CD4-positive, alpha-beta T cell treated with Interleukin-1 beta for 1 hour (primary cell): ENCODE measurements around the gene BTNL8.

Source experiments
- DNase-seq, 2 donors: peaks; one replicate each; pipeline ENCODE4 v3.0.0-alpha.2; 2020 to 2022

BTNL8 gene, protein sequence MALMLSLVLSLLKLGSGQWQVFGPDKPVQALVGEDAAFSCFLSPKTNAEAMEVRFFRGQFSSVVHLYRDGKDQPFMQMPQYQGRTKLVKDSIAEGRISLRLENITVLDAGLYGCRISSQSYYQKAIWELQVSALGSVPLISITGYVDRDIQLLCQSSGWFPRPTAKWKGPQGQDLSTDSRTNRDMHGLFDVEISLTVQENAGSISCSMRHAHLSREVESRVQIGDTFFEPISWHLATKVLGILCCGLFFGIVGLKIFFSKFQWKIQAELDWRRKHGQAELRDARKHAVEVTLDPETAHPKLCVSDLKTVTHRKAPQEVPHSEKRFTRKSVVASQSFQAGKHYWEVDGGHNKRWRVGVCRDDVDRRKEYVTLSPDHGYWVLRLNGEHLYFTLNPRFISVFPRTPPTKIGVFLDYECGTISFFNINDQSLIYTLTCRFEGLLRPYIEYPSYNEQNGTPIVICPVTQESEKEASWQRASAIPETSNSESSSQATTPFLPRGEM

DNA sequence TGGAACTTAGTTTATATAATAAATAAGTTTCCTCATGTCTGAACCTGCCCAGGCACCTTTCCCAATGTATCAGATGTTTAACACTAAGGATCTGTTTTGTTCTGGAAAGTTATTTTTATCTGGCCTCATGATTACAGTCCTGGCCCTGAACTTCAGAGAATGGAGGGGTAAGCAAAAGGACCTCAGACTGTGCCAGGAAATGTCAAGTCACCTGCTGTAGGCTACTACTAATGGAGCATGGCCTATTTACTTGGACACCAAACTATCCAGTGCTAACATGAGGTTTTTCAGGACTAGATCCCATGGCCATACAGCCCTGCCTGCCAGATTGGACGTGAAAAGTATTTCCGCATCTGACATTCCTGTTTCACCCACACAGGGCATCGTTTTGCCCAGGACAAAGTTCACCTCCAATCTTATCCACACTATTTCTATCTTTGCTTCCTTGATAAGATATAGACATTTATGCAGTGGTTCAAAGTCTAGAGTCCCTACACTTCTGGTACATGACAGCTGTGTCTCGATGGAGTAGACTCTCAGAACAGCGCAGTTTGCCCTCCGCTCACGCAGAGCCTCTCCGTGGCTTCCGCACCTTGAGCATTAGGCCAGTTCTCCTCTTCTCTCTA is at the start of gene BTNL8:
Gene BTNL8 (plus strand): TSS at position 539 of the 626 bp plus-strand sequence. CDS start 152 bp downstream, outside the sequence.
- no peak for DNase-seq

- no peak for DNase-seq
Observed at GRCh38 chr5:180849827-180850226, 49.1 kb upstream of the BTNL8 start.

DNA sequence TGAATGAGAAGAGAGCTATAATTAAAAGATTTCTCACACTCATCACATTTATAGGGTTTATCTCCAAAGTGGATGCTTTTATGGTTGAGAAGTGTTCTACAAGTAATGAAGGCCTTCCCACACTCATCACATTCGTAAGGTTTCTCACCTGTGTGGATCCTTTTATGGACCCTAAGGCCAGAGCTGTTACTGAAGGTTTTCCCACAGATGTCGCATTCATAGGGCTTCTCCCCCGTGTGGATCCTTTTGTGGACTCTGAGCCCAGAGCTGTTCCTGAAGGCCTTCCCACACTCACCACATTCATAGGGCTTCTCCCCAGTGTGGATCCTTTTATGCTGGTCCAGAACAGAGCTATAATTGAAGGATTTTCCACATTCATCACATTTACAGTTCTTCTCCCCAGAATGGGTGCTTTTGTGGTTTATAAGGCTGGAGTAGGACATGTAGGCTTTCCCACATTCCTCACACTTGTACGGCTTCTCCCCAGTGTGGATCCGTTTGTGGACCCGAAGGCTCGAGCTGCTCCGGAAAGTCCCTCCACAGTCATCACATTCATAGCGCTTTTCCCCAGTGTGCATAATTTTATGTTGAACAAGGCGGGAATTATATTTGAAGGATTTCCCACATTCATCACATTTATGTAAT is 48.4 kb upstream of the BTNL8 start:
- DNase-seq, result no peak

DNA sequence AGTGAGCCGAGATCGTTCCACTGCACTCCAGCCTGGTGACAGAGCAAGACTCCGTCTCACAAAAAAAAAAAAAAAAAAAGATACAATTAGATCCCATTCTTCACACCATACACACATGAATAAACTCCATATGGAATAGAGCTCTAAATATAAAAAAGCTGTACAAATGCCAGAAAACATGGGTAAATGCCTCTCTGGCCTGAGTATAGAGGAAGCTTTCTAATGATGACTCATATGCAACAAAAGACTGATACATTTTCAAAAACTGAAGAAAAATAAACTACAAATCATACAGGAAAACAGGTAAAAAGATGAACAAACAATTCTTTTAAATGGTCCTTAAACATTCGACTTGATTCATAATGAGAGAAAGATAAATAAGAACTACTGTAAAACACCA is 46.5 kb upstream of the BTNL8 start:
- DNase-seq, result no peak

DNA sequence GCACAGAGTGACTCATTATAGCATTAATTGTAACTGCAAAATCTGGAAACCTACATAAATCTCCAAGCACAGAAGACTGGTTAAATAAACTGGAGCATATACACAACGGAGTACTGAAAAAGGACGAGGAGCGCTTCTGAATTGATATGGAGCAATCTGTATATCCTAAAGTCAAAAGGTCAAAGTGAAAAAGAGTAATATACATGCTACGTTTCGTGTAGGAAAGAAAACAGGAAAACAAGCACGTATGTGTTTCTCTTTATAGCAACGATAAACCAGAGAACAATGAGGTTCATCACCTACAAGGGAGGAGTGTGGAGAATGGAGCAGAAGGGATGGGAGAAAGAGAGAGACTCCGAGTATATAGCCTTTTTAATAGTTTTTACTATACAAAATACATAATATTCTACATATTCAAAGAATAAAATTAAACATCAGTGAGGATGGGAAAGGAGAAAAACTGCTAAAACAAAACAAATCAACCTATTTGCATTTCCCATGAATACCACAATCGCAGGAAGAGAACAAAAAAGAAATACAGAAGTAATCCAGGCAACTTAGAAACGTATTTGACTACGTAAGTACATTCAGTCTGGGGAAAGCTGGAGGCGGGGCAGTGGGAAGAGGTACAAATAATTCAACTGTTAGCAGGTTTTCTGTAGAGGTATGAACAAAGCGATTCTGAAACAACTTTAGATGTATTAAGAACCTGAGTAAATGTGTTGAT is 45.7 kb upstream of the BTNL8 start:
- no peak for DNase-seq

- DNase-seq, result no peak
Observed at GRCh38 chr5:180853848-180854176, 45.1 kb upstream of the BTNL8 start.

- DNase-seq, result no peak
Observed at GRCh38 chr5:180858586-180858985, 40.4 kb upstream of the BTNL8 start.

DNA sequence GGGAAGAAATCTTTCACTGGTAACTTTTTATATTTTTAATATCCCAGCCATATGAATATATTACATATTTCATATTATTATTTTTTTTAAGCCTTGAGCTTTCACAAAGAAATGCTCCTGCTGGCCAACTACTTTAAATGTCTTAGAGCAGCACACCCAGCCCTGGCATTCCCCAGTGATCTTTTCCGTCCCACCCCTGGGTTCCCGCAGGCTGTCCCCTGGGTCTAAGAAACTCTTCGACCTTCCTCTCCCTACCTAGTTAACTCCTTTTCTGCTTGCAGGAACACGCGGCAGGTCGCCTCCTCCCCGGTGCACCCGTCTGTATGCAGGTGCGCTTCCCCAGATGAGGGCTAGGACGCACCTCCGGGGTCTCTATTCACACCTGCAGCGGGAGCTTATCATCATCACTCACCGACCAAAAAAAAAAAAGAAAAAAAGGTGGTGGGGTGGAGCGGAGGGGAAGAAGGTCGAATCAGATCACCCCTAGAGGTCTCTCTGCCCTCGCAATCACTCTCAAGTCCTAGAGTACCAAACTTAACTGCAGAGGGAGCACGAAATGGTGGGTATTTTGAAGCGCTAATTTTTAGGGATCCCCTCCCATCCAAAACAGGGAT is 38.6 kb upstream of the BTNL8 start:
- DNase-seq, result peak; percentile 66 to 70

DNA sequence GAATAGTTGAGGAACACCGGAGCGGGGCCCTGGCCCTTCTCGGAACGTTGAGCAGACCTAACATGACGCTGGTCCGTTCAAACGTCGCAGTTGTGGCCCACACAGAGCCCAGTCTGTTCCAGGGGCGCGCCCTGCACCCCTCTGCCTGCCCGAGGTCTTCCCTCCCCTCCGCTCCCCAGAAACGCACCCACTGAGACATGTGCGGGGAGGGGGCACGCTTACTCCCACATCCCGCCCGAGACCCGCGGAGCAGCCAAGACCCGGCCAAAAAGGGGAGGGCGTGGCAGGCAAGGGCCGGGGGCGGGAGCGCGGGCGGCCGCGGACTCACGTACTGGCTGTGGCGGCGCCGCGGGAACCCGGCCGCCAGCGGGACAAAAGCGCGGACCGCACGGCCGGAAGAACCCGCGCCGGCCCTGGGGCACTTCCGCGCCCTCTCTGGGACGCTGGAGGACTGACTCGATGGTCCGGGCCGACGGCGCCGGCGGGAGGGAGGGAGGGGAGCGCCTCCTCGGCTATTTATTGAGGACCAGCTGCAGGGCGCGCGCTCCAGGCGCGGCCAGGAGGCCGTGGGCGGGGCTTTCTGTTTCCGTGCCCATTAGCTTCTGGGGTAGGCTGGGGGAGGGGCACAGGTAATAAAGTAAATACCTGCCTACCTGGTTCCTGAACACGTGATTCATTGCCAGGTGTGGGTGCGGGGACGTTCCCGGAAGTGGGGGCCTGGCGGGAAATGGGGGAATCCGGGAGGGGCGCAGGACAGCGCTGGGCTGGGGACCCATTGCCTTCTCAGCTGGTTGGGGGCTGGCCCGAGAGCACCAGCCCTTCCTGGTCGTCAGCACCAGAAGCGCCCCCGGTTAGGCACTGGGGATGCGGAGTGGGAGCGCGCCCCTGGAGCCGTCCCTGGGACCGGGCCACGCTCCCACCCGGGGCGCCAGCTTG is 37.8 kb upstream of the BTNL8 start, which contains the start of gene ZFP62:
Gene ZFP62 (minus strand): TSS at position 390 of the 936 bp plus-strand sequence. CDS start 57 bp downstream, at position 333.
- peak; percentile 91 to 92 for DNase-seq

GRCh38 chr5:180862645-180863044 is 36.3 kb upstream of the BTNL8 start:
- DNase-seq, result no peak

DNA sequence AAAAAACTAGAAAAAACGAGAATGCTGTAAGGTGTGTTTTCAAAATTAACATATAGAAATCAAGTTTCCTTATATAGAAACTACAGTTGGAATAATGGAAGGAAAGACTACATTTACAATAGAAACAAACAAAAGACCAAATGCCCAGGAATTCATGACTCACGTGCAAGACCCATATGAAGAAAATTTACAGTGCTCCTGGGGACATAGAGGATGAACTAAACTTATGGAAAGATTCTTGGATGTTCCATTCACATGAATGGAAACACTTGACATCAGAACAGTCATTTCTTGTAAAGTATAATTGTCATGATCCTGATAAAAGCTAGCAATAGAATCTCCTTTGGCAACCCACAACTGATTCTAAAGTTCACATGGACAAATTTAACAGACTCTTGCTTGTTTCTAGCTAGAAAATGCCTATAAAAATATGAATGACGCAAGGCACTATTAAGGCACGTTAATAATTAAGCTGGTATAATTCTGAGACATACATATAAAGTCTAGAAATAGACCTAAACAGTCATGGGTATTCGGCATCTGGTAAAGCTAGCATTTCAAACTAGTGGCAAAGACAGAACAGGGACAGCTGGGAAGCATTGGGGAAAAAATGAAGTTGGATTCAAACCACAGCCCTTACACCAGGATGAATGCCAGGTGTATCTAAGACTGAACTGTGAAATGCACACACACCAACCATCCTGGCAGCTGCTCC is 32.8 kb upstream of the BTNL8 start:
- no peak for DNase-seq

DNA sequence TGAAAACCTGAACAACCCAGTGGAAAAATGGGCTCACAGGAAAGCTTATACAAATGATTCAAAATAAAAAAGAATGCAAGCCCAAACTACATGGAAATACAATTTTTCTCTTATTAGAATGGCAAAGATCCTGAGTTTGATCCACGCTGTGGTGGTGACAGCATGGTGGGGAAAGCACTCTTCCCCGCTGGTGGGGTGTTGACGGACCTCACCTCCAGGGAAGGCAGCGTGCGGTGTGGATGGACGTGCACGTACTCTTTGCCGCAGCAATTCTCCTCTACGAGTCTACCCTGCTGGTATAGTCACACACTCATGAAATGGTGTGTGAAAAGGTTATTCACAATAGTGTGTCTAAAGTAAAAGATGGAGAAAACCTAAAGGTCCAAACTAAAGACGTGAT is 32.0 kb upstream of the BTNL8 start:
- DNase-seq, result no peak

GRCh38 chr5:180868960-180869359 is 30.0 kb upstream of the BTNL8 start:
- DNase-seq, result peak; percentile 54 to 57

- DNase-seq, result no peak
Observed at GRCh38 chr5:180869587-180869986, 29.4 kb upstream of the BTNL8 start.

DNA sequence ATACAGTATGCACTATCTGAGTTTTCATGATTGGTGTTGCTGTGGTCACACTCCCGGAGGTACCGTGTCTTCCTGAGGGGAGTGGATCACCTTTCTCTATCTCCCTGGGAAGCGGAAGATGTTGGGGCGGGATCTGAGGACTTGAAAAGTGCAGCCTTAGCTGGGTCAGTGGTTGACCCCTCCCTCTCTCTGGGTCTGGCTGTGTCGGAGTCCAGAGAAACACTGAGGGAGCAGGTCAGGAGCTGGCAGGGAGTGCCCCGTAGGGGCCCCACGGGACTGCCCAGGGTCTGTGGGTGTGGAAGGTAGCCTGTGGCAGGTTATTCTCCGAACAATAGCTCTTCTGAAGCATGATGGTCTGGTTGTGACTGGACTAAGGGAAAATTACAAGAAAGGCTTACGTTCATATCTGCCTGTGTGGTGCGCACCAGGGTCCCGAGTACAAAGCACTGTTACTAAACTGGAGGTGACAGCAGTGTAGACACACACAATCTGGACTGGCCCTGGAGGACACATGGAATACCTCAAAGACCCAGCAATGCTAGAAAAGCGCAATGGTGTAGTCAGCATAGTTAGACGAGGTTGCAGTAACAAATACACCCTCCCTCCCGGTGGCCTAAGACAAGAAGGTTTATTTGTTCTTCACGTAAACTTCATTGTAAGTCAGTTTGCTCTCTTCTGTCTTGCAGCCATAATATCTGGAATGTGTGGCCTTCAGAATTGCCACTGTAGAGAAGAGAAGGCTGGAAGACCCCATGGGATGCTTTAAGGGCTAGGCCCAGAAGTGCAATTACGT is 28.5 kb upstream of the BTNL8 start:
- no peak for DNase-seq

- no peak for DNase-seq
Observed at GRCh38 chr5:180872419-180872818, 26.5 kb upstream of the BTNL8 start.

- DNase-seq, result peak; percentile 36 to 57
Observed at GRCh38 chr5:180873615-180874520, 25.1 kb upstream of the BTNL8 start.

DNA sequence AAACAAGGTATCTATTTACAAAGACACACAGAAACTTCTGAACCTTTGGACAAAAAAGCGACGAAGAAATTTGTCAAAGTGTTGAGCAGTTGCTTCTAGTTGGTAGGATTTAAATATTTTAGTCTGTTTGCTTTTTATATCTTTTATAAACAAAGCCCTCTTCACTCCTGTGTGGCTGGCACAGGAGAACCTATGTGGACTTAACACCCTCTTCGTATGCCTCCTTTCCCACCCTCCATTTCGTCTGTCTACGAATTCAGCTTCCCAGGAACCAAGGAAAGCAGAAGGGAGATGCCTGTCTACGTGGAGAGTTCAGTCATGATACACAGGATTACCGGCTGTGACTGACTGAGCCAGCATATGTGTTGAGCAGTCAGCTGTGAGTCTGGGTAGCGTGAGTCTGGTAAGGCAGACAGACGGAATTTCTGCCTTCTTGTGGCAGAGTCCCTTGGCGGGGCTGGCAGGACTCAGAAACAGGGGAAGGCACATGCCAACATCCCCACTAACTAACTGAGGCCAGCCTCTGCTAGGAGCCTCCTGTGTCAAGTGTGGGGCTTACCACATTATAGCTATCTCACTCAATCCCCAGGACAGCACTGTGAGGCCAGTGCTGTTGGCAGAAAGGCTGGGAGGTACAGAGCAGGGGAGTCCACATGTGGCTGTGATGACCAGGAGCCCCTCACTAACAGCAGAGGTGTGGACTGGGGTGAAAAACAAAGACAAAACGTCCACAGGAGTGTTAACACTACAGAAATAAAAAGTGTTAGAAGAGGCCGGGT is 24.0 kb upstream of the BTNL8 start:
- DNase-seq, result no peak
